Measurements from ENCODE around the gene CNTN1.

CNTN1 gene

DNA sequence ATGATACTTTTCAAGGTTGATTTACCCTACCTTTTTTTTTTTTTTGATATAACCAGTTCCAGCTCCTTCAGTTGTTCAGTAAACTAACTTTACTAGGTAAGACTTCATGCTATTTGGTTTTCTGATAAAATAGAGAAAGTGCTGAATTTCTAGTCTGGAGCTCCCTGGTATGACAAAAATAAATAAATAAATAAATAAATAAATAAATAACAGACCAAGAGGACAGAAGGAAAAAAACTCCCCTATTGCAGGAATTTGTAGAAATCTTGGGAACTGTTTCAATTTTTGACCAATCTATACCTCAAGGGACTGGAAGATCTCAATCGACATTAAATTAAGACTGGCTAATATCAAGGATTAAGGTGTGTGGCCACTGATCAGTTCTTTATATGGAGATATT lies 265.2 kb downstream of the CNTN1 start:
- DNase-seq (ENCODE audit: extremely low read depth in 1 of 2, low read depth in 1 of 2) = no peak

DNA sequence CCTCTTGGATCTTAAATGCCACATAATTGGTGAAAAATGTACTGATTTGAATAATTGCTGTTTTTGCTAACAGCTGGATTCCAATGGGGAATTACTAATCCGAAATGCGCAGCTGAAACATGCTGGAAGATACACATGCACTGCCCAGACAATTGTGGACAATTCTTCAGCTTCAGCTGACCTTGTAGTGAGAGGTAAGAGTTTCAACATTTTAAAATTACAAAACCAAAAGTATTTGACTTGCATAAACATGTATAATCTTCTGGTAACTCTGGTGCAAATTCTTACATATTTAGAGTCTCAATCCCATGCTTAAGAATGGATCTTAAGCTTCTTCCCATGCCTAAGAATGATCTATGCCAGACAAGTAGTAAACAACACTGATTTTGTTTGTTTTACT lies 266.8 kb downstream of the CNTN1 start:
- no peak for DNase-seq (ENCODE audit: extremely low read depth in 1 of 2, low read depth in 1 of 2)

DNA sequence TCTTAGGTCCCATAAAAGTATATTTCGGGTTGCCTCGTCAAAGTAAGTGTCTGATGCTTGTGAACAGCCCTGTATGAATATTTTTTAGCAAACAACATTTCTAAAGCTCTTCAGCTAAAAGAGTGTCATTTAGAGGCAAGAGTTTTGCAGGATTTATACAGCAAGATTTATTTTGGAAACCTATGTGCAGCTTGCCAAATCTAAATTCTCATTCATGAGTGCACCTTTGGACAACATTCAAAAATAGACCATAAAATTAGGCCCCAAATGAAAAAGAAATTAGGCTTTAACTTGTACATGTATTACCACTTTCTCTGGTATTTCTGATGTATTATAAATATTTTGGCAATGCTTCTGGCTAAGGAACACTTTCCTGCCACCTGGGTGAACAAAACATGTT lies 271.5 kb downstream of the CNTN1 start:
- no peak for DNase-seq (ENCODE audit: extremely low read depth in 1 of 2, low read depth in 1 of 2)

DNA sequence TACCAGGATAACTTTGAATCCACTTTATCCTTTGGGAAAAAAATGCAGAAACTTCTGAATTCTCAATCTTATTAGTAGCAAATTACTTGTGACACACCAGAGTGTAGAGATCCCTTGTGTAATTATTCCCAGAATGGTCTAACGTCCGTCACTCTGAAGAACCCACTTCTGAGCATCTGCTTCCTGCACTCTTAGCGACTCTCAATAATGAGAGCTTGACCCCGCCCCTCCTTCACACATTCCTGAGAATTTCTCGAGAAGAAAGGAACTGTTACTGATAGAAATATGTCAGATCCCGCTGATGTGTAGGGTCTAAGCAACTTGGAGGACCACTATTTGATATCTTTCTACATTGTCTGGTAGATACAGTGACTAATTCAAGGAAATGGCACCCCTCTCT lies 277.6 kb downstream of the CNTN1 start:
- no peak for DNase-seq (ENCODE audit: extremely low read depth in 1 of 2, low read depth in 1 of 2)

DNA sequence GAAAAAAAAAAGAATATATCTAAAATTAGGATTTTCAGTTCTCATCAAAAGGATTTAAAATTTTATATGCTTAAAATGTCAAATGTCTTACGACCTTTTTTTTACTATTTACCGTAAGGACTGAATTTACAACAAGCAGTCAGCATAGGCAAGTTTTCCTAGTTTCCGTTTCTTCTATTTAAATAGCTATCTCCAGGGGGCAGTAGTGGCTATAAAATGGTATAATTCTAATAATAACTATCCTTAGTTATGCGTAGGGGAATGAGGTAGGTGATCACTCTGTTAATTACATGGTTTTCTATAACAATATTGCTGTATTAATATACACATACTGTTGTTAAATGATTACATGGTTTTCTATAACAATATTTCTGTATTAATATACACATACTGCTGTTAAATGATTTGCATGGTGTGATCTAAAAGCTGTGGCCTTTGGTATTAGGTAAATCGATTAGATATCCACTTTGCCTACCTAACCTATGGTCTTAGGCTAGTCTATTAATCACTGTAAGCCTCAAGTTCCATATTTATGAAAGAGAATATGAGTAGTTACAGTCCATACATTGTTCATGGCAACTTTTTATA lies 278.2 kb downstream of the CNTN1 start:
- no peak for DNase-seq (ENCODE audit: extremely low read depth in 1 of 2, low read depth in 1 of 2)

DNA sequence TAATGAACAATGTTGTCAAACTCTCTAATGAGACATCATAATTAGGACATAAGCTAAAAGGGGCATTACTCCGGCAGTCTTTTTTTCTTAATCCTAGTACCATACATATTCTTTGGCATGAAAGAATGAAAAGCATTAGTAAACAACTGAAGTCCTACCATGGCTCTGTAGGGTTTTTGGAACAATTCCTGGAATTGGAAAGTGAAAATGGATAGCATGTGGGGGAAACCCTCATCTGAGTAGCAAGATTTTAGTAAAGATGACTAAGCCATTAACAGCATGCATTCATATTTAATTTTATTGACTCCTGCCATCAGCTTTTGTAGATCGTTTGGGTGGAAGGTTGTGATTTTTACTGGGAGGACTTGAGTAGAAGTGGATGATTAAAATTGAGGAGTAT lies 279.7 kb downstream of the CNTN1 start:
- DNase-seq (ENCODE audit: extremely low read depth in 1 of 2, low read depth in 1 of 2) = no peak

DNA sequence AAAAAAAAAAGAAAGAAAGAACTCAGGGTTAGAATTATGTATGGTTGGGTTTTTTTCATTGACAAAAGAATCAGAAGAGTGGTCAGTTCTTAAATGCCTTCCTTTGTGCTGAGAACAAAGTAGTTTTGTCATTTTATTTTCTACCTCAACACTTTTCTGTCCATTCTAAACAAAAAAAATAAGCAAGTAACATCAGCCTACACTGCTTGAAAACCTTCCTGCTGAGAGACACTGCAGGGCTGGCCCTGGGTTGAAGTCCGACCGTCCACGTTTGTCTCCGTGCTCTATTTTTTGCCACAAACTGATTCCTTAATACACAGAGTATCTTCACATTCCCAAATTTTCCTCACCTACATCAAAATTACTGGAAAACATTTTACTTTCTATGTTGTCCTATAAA lies 284.3 kb downstream of the CNTN1 start:
- no peak for DNase-seq (ENCODE audit: extremely low read depth in 1 of 2, low read depth in 1 of 2)

DNA sequence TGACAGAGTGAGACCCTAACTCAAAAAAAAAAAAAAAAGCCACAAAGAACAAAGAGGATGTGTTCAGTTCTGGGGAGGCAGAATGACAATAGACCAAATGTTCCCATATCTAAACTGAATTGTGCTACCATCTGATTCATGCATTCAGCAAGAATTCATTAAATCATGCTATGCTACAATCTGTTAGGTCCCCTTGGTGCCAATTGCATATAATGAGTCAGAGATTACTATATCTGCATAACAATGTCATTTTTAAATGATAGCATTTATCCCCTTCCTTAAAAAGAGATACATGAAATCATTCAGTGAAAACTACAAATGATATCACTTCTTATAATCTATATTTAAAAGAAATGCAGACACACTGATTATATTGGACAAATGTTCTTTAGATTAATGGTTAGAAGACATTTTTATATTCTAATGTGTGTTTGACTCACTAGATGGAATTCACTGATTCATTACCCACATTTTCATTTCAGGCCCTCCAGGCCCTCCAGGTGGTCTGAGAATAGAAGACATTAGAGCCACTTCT lies 288.3 kb downstream of the CNTN1 start:
- no peak for DNase-seq (ENCODE audit: extremely low read depth in 1 of 2, low read depth in 1 of 2)

DNA sequence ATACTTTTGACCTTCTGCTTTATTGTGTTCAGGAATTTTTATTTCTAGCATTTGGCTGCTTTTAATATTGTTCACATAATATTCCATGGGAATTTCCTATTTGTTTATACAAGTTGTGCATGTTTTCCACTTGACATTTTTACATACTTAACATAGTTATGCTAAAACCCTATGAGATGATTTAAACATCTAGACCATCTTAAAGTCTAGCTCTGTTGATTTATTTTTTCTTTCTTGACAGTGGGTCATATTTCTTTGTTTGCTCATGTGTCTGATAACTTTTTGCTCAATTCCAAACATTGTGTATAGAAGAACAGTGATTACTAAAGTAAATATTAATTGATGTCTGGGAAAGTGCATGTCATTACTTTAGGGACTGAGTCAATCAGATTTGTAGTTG lies 293.8 kb downstream of the CNTN1 start:
- DNase-seq (ENCODE audit: extremely low read depth in 1 of 2, low read depth in 1 of 2) = no peak

DNA sequence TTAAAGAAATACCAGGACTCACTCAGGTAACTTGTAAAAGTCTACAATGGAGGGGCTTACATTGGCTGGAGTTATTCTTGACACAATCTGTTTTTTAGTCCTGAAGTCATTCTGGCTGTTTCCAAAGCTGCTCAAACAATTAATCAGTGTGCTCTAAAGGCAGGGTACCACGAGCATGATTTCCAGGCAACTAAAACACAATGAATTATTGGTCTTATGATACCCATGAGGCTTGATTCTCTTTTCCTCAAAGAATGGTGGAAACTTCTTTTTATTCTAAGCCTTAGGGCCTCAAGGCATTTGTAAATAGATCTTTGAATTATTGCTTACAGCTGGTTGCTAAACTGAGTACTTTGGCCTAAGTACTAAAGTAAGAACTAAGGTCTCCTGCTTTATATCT lies 296.1 kb downstream of the CNTN1 start:
- DNase-seq (ENCODE audit: extremely low read depth in 1 of 2, low read depth in 1 of 2) = no peak

DNA sequence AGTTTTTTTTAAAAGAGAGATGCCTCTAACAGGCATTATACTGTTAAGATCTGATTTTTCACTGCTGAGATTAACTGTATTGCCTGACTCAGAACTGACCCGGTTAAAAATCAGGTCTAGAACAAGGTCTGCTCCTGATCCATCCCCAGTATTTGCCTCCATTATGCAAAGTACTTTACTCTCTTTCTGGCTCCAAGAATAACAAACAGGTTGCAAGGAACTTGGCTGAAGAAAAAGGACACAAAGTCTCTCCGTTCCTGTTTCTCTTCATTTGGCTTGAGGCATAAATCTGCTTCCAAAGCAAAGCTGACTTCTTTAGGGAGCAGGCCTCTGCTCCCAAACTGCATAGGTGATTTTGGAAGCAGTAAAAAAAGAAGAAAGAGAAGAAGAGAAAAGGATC lies 296.6 kb downstream of the CNTN1 start:
- DNase-seq (ENCODE audit: extremely low read depth in 1 of 2, low read depth in 1 of 2) = no peak

DNA sequence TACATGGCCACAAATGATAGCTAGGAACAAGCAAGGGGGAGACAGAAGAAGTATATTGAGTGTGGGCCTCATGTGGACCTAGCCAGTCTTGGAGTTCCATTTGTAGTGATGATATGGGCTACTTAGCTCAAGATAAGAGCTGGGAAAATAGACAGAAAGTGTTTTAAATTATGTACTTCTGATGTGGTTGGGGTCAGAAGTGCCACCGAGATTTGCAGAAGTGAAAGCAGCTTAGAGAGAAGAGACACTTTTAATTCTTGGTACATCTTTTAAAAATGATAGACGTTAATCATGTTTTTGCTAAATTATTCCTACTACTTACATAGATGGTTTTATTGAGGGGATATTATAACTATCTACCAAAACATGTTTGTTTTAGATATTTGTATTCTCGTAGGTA lies 297.5 kb downstream of the CNTN1 start:
- no peak for DNase-seq (ENCODE audit: extremely low read depth in 1 of 2, low read depth in 1 of 2)

DNA sequence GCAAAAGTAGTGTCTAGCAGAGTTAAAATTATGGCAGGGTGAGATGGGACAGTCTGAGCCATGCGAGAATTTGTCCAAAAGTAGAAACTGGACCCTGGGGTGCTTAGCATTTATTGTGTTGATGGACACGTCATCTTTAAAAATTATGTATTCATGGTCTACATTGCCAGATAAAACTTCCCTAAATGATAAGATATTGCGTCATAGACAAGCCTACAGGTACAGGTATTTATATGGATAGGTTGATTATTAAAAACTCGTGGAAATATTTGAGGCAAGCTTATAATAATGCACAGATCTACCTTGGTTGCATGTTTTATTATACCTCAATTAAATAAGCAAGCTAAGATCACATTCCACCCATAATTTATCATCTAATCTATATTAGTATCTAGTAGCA lies 299.9 kb downstream of the CNTN1 start:
- DNase-seq (ENCODE audit: extremely low read depth in 1 of 2, low read depth in 1 of 2) = no peak

DNA sequence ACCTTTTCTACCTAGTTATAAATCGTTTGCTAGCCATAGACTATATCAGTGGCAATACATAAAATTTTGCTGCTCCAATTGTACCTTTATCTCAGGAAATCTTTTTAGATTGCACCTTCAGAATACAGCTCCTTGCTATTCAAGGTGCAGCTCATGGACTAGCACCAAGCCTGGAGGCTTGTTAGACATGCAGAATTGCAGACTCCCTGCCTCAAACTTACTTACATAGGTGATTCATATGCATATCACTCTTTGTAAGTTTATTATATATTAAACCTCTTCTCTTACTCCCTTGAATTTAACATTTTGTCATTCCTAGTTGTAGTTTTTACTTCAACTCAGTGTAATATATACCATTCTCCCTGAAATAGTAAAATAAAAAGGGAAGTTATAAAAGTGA lies 300.4 kb downstream of the CNTN1 start:
- DNase-seq (ENCODE audit: extremely low read depth in 1 of 2, low read depth in 1 of 2) = no peak

DNA sequence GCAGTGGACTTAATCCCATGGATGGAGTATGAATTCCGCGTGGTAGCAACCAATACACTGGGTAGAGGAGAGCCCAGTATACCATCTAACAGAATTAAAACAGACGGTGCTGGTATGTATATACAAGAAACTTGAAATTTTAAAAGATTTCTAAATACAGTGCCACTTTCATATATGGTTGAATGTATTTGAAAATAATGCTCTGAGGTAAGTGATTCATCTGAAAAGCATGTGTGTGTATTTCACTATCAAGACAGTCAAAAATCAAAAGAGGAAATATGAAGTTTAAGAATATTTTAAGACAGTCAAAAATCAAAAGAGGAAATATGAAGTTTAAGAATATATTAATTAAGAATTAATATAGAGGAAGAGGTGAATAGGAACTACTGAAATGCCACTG lies 300.9 kb downstream of the CNTN1 start:
- DNase-seq (ENCODE audit: extremely low read depth in 1 of 2, low read depth in 1 of 2) = no peak

DNA sequence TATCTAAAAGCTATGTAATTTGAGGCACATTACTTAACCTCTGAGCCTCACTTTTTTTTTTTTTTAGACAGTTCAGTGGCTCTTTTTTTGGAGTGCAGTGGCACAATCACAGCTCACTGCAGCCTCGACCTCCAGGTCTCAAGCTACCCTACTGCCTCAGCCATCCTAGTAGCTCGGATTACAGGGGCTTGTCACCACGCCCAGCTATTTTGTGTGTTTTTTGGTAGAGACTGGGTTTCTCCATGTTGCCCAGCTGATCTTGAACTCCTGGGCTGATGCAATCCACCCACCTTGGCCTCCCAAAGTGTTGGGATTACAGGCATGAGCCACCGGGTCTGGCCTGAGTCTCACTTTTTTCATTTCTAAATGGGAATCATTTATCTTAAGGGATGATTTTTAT lies 303.9 kb downstream of the CNTN1 start:
- no peak for DNase-seq (ENCODE audit: extremely low read depth in 1 of 2, low read depth in 1 of 2)

DNA sequence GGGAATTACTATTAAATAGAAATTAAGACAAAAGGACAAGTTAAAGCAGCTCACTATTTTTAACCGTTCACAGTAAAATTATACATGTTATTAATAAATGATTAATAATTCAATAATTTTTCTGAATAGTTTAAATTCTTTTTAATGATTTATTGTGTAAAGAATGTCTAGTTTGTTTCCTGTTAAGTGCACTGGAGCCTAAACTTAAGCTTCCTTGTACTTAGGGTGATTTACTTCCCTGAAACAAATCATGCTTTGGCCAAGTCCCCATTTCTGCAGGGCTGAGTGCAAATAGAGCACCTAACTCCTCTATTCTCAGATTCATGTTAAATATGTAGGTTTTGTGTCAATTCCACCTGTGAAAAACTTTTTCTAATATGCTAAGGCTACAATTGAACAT lies 307.0 kb downstream of the CNTN1 start:
- no peak for DNase-seq (ENCODE audit: extremely low read depth in 1 of 2, low read depth in 1 of 2)

DNA sequence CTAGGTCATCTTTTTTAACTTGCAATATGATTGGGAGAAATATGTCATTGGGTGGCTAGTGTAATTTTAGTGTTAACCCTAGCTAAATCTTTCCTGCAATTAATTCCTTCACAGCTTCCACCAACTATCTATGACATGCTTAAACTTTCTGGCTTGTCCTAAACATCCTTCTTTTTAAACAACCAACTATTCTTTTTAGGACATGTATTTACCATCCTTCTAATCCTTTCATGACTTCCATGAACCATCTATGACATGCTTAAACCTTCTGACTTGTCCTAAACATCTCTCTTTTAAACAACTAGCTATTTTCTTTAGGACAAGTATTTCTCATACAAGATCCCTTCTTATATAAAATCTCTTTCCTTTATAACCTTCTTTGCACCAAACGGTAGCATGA lies 316.2 kb downstream of the CNTN1 start:
- DNase-seq (ENCODE audit: extremely low read depth in 1 of 2, low read depth in 1 of 2) = no peak

DNA sequence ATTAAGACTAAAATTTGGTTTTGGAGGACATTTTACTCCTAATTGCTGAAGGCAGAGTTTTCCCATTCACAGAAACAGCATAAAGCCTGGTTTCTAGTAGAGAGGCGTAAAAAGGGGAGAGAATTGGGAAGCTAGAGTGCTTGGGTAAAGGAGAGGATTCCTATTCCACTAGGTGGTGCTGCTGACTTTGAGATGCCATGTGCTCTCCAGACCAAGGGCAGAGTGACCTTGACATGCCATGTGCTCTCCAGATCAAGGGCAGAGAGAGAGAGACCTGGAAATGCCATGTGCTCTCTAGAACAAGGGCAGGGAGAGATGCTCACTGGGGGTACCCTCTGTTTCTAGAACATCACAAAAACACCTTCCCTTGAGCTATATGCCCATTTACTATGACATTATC lies 319.7 kb downstream of the CNTN1 start:
- no peak for DNase-seq (ENCODE audit: extremely low read depth in 1 of 2, low read depth in 1 of 2)

DNA sequence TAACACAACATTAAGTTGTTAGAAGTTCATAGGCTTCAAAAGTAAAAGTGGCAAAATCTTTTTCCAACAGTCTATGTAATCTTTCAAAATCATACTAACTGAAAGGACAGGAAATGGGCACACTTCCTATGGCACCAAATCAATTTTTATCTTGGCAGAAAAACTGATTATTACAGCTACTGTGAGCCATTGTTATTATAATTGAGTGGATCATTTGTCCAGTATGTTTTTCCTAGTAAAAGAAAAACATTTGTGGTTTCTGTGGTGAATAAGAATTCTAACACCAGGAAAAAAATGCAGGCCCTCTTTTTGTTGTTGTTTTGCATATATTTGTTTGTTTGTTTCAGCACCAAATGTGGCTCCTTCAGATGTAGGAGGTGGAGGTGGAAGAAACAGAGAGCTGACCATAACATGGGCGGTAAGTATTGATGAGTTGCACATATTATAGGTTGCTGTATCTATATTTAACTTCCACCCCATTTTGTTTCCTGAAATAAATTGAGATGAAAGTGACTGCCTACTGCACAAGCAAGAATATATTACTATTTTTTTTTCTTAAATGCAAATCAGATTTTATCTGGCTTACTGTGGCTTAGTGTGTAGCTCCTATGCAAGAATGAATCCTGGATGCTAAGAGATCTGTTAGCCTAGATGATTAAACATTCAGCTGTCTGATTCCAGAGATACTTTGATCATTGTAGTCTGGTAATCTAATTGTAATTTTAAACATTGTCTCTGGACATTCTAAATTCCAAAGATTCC lies 321.8 kb downstream of the CNTN1 start:
- no peak for DNase-seq (ENCODE audit: extremely low read depth in 1 of 2, low read depth in 1 of 2)

DNA sequence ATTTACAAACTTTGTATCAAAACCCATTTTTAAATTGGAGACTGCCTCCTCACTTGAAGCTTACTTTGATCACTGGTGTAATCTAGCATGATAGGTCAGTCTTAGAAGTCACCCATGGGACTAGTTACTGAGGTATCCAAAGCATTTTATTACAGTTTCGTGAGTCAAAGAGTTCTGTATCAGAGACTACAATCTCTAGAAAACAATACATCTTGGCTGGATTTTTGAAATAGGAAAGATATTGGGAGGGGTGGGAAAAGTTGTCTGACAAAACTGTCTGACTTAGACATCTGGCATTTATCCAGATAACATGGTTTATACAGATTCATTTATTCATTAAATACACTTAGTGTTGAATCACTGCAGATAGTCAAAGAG lies 322.4 kb downstream of the CNTN1 start:
- DNase-seq (ENCODE audit: extremely low read depth in 1 of 2, low read depth in 1 of 2) = no peak

DNA sequence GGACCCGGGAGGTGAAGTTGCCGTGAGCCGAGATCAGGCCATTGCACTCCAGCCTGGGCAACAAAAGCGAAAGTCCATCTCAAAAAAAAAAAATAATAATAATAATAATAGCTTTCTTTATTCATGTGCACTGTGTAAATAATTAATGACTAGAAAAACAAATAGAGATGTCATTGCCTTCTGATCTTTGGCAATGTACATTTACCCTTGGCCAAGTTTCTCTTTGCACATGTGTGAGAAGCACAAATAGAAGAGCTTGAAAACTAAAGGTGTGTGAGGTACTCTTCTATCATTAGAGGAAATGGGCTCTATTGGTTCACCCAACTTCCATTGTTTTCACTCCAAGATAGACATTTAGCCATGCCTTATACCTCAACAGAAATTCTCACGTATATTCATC lies 325.8 kb downstream of the CNTN1 start:
- DNase-seq (ENCODE audit: extremely low read depth in 1 of 2, low read depth in 1 of 2) = no peak

DNA sequence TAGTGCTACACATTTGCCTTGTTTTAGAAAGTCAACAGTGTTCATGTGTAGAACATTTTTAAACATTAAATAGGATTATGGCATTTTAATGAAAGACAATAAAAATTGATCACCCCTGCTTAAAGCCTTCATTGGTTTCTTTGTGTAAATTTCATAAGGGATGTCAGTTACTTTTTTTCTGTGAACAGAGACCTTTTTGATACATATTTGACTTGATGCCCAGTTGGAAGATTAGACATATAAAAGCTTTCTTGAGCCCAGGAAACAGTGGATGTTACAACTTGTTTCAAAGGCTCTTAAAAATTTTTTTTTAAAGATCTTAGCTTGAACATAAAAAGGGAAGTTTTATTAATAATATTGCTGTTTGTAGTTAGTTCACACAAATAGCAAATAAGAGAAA lies 327.2 kb downstream of the CNTN1 start:
- no peak for DNase-seq (ENCODE audit: extremely low read depth in 1 of 2, low read depth in 1 of 2)
